ENCODE data around the gene SEMA5A.

- TF ChIP-seq GATA2 (IDR thresholded peaks at IDR 0.05; ENCODE audit: low read depth, low read length) = no peak
- no peak for TF ChIP-seq GATA3 (IDR thresholded peaks at IDR 0.05; ENCODE audit: low read depth, low read length)
Observed at GRCh38 chr5:9082996-9083395, 462.9 kb downstream of the SEMA5A start.

Data from SH-SY5Y (cell line).